HG03460 (cell line): ENCODE data around the gene RPL18.

Experiments used
- ATAC-seq: cut with Tn5 transposase; IDR thresholded peaks from one replicate; pipeline ENCODE4 v1.9.1; 2021; ENCODE audit not compliant: unreplicated experiment

RPL18 gene

DNA sequence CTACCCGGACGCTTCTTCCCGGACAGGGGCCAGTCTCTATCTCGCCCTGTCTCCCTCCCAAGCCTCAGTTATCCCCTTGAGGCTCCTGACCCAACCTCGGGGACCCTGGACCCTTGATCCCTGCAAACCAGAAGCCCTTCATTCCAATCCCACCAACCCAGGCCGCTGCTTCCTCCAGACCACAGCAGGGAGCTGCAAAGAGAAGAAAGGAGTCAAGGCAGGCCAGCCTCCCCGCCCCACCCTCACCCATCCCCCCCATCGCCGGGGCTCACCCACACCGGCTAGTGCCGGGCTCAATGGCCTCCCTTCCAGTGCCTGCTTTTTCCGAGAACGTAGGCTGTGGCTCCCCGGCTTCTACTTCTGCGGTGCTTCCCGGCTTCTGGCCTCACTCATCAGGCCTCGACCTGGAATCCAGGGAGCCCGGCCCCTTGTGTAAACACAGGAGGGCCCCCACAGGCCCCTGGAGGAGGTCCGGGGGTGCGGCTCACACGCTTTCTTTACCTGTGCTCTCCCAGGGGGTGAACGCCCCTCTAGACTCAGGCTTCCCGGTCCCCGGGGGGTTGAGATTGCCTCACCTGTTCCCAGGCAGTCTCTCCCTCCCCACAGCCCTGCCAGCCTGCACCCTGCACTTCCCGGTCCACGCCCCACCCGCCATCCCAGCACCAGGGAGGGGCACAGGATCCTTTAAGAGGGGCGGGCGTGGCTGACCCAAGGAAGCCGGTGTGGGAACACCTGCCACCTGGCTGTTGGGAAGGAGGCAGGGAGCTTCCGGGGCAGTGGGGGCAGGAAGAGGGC is 4.3 kb downstream of the RPL18 start, which contains the start of gene FAM83E:
TSS of gene FAM83E (minus strand) at position 641 of the 795 bp plus-strand sequence. CDS start 1,704 bp downstream, outside the sequence.
- ATAC-seq: no peak

DNA sequence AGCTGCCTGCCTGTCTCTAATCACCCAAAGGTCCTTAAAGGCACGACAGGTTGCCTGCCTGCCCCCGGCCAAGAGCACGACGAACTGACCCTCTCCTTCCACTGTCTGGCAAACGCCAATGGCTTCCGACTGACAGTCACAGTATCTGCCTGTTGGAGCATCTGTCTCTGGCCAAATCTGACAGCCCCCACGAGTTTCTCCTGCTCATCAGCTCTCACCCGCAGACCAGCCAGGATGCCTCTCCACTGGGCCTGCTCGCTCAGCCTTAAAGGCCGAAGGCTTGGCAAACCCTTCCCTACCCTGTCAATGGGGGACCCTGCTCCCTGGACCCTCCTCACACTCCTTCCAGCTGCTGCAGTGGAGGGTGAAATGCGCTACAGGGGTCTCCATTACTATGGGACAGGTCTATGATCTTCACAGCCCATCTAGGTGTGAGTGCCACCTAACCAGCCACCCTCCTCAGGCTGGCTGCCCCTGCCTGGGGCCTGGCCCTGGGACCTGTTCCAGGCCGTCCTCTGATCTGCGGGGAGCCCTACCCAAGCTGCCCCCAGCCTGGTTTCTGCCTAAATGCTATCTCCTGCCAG is 5.0 kb downstream of the RPL18 start:
- ATAC-seq: no peak

DNA sequence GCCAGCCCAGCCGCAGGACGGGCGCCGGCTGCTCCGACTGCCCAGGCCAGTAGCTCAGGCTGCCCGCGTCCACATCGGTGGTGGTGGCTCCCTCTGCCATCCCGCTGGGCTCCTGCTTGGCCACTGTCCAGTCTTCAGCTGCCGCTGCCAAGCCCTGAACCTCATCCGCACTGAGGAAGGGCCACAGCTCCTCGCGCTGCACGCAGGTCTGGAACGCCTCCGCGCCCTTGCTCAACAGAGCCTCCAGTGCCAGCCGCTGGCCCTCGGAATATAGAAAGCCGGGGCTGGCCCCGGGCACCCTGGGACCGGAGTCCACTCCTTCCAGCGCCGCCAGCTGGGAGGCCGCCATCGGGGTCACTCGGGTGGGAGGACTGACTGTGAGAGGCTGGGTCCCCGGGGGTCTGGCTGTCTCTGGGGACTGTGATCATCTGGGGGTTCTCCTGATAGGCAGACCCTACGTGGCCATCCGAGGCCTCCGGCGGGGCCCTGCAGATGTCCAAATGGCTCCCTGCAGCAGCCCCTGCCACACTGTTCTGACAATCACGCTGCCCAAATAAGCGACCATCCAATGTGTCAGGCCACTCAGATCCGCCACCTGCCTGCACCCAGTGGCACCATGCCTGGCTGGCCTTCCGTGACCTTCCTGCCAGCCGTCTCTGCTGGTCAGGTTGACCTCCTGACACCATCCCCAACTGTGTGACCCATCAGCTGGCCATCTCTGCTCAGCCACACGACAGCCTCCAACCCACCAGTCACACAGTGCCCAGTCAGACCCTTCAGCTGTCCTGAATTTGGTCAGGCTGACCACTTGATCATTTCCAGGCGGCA is 5.7 kb downstream of the RPL18 start:
- ATAC-seq: no peak

DNA sequence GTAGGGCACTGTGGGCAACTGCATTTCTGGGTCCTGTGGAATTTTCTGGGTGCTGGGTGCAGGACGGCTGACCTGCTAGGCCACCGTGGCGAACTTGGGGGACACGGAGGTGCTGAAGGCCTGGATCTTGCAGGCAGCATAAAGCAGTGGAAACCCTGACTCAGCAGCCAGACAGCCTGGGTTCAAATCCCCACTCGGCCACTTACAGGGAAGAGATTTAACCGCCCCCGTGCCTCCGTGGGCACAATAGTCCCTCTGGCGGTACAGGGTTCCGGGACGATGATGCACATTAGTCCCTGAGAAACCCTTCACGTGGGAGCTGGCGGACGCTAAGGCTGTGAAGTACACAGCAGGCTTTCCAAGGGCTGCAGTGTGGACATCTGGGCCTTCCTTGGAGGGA is 7.1 kb downstream of the RPL18 start:
- no peak for ATAC-seq

DNA sequence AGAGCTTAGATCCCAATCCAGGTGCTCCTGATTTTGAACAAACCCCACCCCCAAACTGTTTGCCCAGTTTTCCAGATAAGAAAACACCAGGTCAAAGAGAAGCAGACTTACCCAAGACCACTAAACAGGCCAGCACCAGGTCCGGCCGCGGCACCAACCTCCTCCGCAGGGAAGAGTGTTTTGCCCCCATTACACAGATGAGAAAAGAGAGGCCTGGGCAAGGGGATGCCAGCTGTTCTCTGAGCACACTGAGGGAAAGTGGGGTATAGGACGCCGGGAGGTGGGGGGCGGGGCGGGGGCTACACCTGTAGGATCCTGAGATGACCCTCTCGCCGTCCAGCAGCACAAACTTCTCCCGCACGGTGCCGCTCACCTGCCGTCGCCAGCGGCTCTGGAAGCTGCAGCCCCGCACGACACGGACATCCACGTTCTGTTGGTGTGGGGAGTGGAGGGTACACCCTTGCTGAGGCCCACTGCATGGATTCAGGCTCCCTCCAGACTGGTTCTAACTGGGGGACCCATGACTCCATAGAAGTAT is 9.3 kb downstream of the RPL18 start:
- ATAC-seq: no peak

DNA sequence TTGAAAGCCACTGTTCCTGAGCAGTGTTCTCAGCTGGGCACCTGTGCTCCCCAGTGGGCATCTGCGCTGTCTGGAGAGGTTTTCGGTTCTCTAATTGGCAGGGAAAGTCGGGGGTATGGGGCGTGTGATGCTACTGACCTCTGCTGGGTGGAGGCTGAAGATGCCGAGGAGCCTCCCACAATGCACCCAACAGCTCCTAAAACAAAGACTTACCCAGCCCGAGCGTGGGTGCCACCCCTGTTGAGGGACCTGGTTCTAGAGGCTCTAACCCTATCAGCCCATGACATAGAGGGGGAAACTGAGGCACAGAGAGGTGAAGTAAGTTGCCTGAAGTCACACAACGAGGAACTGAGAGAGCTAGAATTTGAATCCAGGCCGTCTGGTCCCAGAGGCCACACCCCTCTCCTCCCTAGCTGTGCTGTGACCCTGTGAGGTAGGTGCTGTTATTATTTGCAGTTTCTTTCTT is 10.1 kb downstream of the RPL18 start:
- no peak for ATAC-seq

DNA sequence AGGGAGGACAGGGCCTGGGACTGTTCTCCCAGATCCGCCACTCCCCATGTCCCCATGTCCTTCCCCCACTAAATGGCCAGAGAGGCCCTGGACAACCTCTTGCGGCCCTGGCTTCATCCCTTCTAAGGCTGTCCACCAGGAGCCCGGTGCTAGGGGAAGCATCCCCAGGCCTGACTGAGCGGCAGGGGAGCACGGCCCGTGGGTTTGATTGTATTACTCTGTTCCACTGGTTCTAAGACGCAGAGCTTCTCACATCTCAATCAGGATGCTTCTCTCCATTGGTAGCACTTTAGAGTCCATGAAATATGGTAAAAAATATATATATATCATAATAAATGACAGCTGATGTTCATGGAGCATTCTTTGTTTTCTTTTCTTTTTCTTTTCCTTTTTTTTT is 11.6 kb downstream of the RPL18 start:
- ATAC-seq: no peak

DNA sequence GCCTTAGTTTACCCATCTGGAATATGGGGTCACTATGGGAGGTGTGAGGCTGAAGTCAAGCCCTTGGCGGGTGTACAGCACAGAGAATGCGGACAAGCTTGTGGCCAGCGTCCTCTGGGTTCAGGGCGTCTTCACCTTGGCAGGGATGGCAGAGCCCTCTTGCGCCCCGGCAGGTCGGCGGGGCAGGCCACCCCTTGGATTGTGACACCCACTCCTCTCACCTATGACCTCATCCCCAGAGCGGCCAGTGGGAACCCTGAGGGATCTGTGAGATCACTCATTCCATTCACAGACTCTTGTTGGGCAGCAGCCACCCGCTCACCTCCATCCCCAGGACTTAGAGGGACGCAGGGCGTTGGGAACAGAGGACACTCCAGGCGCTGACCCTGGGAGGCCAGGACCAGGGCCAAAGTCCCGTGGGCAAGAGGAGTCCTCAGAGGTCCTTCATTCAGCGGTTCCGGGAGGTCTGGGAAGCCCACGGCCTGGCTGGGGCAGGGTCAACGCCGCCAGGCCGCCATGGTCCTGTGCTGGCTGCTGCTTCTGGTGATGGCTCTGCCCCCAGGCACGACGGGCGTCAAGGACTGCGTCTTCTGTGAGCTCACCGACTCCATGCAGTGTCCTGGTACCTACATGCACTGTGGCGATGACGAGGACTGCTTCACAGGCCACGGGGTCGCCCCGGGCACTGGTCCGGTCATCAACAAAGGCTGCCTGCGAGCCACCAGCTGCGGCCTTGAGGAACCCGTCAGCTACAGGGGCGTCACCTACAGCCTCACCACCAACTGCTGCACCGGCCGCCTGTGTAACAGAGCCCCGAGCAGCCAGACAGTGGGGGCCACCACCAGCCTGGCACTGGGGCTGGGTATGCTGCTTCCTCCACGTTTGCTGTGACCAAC is 12.3 kb downstream of the RPL18 start, which contains the start of gene SPACA4:
TSS of gene SPACA4 (plus strand) at position 280 of the 896 bp plus-strand sequence. CDS start at position 517, 237 bp downstream.
- no peak for ATAC-seq

DNA sequence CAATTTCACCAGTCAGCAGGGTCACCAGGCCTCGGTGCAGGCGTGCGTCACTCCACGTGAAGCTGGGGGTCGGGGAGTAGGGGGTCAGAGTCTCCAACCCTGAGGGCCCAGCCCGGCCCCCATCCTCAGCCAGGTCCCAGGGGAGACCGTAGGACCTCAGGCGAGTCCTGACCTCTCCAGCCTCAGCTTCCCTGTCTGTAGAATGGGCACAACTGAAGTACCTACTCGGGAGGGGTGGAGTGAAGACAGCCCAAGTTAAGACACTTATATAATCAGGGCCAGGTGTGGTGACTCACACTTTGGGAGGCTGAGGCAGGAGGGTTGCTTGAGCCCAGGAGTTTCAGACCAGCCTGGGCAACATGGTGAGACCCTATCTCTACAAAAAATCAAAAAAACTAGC is 15.1 kb downstream of the RPL18 start:
- no peak for ATAC-seq

DNA sequence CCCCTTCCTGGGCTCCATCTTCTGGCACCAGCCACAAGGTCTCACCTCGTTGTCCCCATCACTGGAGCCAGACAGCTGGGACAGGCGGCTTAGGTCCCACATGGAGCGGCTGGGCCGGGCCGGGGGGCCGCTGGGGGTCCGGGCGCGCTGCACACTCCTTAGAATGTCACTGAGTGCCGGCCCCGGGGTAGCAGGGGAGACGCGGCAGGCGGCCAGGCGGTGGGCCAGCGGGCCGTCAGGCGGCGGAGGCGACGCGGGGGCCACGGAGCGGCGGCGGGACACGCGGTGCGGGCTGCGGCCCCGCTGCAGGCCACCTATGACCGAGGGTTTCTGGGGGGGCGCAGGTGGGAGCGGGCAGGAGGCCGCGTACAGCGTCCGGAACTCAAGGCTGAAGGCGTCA is 15.5 kb downstream of the RPL18 start:
- no peak for ATAC-seq

DNA sequence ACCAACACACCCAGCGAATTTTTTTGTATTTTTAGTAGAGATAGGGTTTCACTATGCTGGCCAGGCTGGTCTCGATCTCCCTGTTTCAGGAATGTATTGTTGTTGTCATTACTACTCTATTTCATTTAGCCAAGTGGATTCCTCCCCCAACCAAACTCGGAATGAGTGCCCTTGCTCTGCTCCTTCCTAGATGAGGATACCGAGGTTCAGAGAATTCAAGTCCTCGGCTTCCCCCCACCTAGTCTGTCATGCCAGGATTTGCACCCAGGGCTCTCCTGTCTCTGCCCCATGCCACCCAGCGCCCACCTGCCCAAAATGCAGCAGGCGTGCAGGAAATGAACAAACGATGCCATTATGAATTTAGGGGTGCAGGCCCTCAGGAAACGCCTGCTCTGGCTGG is 16.0 kb downstream of the RPL18 start:
- ATAC-seq: no peak

DNA sequence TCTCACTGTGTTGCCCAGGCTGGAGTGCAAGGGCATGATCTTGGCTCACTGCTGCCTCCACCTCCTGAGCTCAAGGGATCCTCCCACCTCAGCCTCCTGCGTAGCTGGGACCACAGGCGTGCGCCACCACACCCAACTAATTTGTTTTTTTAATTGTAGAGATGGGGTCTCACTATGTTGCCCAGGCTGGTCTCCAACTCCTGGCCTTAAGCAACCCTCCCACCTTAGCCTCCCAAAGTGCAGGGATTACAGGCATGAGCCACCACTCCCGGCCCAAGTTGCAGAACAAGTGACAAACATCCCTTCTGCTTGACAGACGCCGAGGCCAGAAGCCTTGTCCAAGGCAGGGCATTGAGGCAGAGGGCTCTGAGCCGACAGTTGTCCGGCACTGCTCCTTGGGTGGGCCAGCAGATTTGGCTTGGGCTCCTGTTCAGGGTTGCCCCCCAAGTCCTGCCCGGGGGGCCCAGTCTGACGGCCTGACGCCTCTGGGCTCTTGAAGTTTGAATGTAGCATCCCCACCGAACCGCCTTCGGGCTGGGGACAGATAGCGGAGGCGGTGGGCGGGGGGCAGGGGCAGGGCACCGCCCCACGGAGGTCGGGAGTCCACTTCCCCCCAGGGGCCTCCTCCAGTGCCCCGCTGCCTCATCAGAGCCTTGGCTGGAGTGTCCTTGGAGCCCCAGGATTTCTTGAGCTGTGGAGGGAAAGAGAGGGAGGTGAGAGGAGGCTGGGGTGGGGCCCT is 18.1 kb downstream of the RPL18 start:
- no peak for ATAC-seq

DNA sequence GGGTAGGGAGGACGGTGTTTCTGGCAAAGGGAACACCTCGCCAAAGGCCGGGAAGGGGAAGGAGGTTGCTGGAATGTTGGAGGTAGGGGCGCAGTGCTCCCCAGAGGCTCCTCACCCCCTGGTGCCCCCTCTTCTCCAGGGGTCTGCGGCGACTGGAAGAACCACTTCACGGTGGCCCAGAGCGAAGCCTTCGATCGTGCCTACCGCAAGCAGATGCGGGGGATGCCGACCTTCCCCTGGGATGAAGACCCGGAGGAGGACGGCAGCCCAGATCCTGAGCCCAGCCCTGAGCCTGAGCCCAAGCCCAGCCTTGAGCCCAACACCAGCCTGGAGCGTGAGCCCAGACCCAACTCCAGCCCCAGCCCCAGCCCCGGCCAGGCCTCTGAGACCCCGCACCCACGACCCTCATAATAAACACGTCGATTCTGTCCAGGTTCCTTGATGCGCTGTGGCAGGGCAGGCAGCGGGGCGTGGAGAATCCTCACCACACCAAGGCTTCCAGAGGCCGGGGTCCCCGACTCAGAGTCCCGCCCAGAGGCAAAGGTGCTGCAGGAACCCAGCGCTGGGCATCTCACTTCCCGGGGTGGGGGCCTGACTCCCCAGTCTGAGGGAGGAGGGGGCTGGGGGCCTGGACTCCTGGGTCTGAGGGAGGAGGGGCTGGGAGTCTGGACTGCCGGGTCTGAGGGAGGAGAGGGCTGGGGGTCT is 19.8 kb downstream of the RPL18 start:
- ATAC-seq: no peak

DNA sequence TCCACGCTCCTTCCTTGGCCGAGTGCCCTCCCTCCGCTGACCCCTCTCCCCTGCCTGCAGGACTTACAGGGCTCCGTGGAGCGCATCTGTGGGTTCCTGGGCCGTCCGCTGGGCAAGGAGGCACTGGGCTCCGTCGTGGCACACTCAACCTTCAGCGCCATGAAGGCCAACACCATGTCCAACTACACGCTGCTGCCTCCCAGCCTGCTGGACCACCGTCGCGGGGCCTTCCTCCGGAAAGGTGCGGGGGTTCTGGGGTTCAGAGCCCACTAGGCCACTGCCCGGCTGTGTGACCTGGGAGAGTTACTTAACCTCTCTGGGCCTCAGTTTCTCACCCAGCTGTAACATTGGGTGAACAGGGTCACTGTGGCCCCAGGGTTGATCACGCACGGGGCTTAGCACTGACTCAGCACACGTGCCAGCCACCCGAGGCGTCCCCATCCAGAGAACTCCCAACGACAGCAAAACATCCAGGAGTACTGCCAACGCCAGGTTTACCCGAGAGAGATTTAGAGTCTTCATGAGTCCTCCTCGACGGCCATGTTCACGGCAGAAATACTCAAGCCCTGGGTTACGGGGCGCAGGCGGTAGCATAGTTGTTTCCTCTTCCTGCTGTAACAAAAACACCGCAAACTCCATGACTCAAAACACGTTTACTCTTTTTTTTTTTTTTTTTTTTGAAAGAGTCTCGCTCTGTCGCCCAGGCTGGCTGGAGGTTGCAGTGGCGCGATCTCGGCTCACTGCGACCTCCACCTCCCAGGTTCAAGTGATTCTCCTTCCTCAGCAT is 22.1 kb downstream of the RPL18 start:
- ATAC-seq: no peak

DNA sequence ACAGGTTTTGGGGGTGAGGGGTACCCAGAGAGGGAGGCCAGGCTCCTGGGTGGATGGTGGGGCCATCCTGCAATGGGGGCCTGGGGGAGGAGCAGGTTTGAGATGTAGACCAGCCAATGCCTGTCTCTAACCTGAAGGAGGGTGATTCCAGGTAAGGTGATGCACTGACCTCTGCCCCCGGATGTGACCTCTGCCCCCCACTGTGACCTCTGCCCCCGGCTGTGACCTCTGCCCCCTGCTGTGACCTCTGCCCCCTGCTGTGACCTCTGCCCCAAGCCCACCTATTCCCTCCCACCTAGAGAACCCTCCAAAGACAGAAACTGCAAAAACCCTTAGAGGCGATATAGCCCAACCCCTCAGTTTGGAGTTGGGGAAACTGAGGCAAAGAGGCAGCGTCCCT is 22.7 kb downstream of the RPL18 start:
- ATAC-seq: no peak

DNA sequence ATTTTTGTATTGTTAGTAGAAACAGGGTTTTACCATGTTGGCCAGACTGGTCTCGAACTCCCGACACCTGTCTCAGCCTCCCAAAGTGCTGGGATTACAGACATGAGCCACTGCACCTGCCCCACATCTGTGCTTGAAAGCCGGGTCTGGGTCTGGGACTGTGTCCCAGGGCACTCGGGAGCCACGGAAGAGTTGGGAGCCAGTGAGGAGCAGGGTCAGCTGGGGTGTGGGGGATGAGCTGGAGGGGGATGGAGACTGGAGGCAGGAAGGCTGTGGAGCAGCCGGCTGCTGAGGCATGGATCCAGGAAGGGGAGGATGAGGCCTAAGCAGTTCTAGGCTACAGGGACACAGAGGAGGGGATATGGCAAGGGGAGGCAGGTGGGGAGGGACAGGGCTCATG is 23.1 kb downstream of the RPL18 start:
- ATAC-seq: no peak

DNA sequence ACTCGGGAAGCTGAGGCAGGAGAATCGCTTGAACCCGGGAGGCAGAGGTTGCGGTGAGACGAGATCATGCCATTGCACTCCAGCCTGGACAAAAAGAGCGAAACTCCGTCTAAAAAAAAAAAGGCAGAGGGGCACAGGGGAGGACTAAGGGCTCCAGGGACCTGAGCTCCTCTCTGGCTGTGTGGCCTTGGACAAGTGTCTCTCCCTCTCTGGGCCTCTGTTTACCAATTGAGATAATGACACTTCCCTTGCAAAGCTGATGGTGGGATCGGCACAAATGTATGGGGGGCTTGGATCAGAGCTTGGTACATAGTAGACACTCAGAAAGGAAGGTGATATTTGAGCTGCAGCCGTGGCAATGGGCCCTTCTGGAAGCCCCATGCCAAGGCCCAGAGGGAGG is 23.8 kb downstream of the RPL18 start:
- ATAC-seq: no peak

DNA sequence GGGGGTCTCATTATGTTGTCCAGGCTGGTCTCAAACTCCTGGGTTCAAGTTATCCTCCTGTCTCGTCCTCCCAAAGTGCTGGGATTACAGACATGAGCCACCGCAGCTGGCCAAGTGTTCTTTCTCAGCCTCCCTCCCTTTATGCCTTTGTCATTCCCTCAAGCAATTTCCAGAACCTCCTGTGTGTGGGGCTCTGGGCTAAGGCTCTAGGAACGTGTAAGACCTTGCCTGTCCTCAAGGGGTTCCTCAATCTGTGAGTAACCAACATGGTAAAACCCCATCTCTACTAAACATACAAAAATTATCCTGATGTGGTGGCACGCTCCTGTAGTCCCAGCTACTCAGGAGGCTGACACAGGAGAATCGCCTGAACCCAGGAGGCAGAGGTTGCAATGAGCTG is 28.0 kb downstream of the RPL18 start:
- ATAC-seq: no peak
